ENCODE measurements around the gene CCNY.

Gene CCNY

DNA sequence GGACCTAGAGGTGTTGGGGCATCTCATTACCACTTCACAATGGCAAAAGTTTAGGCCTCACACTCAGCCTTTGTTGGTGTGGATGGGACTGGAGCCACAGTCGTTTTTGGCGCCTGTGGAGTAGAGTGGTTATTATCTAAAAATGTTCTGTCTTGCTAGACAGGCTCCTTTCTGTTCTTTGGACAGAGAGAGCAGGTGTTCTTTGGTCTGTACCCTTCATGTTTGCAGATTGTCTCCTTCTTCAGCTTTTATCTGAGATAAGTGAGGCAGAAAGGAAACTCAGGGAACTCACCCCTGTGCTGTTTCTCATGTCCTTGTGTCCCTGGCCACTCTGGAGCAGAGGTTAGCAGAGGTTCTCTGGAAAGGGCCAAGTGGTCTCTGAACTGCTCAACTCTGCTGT is 103.7 kb downstream of the CCNY start:
- no peak for DNase-seq (ENCODE audit: low read depth in 2 of 2)
- no peak overlapping the region for H3K4me3 ChIP-seq (replicated peaks in 1 of 2; ENCODE audit: low read depth in 2 of 2, low read length in 2 of 2)
- TF ChIP-seq, protein P1, sequence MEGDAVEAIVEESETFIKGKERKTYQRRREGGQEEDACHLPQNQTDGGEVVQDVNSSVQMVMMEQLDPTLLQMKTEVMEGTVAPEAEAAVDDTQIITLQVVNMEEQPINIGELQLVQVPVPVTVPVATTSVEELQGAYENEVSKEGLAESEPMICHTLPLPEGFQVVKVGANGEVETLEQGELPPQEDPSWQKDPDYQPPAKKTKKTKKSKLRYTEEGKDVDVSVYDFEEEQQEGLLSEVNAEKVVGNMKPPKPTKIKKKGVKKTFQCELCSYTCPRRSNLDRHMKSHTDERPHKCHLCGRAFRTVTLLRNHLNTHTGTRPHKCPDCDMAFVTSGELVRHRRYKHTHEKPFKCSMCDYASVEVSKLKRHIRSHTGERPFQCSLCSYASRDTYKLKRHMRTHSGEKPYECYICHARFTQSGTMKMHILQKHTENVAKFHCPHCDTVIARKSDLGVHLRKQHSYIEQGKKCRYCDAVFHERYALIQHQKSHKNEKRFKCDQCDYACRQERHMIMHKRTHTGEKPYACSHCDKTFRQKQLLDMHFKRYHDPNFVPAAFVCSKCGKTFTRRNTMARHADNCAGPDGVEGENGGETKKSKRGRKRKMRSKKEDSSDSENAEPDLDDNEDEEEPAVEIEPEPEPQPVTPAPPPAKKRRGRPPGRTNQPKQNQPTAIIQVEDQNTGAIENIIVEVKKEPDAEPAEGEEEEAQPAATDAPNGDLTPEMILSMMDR (IDR thresholded peaks at IDR 0.05; ENCODE audit: low read depth, low read length), result no peak

DNA sequence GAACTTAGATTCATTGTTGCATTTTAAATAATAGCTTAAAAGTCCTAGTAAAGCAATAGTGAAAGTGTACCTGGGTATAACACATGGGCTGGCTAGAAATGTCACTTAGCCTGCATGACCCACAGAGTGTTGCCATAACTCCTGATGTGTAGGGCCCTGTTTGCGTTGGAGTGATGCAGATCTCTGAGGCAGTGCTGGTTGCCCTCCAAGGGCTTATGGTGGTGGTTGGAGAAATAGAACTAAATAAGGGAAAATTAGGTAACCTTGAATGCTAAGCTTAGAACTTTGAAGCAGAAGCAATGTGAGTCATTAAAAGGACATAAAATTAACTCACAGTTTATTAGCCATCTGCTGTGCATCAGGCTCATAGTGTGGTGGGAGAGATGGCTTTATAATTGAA is 105.7 kb downstream of the CCNY start:
- DNase-seq (ENCODE audit: low read depth in 2 of 2), result no peak
- H3K4me3 ChIP-seq (replicated peaks in 1 of 2; ENCODE audit: low read depth in 2 of 2, low read length in 2 of 2), result no peak overlapping the region
- TF ChIP-seq, protein P1 (IDR thresholded peaks at IDR 0.05; ENCODE audit: low read depth, low read length), result no peak

DNA sequence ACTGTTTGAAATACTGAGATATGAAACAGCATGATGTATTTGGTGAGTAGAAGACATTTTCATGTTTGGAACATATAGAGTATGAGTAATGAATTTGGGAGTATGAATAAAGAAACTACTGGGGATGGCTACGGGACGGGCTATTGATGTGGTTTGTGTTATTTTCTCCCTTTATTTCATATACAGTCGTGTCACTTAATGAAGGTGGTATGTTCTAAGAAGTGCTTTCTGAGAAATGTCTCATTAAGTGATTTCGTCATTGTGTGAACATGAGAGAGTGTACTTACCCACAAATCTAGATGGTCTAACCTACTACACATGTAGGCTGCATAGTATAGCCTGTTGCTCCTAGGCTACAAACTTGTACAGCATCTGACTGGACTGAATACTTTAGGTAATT is 106.3 kb downstream of the CCNY start:
- no peak for DNase-seq (ENCODE audit: low read depth in 2 of 2)
- TF ChIP-seq, protein P1 (IDR thresholded peaks at IDR 0.05; ENCODE audit: low read depth, low read length), result no peak
- no peak overlapping the region for H3K4me3 ChIP-seq (replicated peaks in 1 of 2; ENCODE audit: low read depth in 2 of 2, low read length in 2 of 2)

DNA sequence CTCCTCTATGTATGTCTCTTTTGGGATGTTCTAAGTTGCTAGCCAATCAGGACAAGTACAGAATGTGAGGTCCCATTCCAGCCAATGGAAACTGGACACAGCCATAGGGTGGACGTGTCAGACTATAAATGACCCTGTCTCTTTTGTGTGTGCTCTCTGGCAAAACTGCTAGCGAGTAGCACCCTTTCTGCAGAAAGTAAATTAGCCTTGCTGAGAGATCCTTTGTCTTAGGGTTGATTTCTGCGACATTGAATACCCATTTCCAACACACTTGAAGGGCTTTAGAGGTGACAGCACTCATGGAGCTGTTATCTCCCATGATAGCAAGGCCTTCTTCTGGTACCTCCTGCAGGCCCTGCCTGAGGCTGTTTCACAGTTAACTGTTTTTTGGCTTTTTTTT is 107.5 kb downstream of the CCNY start:
- DNase-seq (ENCODE audit: low read depth in 2 of 2), result no peak
- no peak overlapping the region for H3K4me3 ChIP-seq (replicated peaks in 1 of 2; ENCODE audit: low read depth in 2 of 2, low read length in 2 of 2)
- TF ChIP-seq, protein P1 (IDR thresholded peaks at IDR 0.05; ENCODE audit: low read depth, low read length), result no peak

DNA sequence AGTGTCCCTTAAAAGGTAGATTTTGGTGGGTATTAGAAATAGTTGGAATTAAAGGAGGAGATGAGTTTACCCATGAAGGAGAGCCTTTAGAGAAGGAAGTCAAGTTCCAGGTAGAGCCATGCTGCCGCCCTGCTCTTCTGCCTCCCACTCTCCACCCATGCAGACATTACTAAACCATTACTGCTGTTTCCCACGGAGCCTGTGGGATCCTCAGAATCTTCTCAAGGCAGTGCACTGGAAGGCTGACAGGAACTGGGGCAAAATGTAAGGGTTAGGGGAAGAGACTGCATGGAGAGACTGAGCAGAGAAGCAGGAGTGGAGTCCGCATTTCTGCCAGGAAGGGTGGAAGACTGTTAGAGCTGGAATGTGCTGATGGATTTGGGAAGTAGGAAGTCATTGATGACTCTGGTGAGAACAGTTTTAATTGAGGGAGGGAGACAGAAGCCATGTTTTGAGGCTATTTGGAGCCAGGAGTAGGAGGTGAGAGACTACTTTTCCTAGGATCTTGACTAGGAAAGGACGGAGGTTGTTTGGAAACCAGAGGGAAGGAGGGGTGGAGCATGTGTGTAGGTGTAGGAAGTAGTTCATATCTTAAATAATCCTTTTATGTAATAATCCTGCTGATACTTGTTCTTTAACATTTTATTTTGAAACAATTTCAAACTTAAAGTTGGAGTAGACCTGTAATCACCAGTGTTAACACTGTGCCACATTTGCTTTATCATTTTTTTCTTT is 109.0 kb downstream of the CCNY start:
- no peak for DNase-seq (ENCODE audit: low read depth in 2 of 2)
- H3K4me3 ChIP-seq (replicated peaks in 1 of 2; ENCODE audit: low read depth in 2 of 2, low read length in 2 of 2), result no peak overlapping the region
- TF ChIP-seq, protein P1 (IDR thresholded peaks at IDR 0.05; ENCODE audit: low read depth, low read length), result no peak

DNA sequence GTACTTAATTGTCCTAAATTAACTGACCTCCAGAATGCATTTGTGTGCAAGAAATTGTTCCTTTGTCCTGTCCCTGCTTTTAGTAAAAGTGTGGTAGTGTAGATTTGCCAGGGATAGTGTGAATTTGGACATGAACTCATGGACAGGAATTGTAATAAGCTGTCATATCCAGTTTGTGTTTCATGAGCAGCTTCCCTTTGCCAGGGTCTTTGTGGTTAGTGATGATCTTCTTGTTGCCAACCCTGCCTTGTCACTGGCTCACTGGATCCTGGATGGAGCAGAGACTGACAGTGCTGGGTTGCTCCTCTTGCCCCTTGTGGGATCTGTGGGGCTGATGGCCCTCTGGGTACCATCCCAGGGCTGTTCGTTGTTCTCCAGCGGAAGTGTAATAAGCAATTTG is 110.1 kb downstream of the CCNY start:
- H3K4me3 ChIP-seq (replicated peaks in 1 of 2; ENCODE audit: low read depth in 2 of 2, low read length in 2 of 2), result no peak overlapping the region
- DNase-seq (ENCODE audit: low read depth in 2 of 2), result no peak
- TF ChIP-seq, protein P1 (IDR thresholded peaks at IDR 0.05; ENCODE audit: low read depth, low read length), result no peak
